ENCODE data around the gene ITPR2. TPM values are rescaled to one million over a fixed set of nuclear protein-coding genes. Genes with fewer than 3 reads are reported as not detected.
"Not testable (repeated sequence)": the region's sequence is repeated elsewhere in the genome, so short reads cannot be mapped to it uniquely, and the experiment has no call there.

Gene ITPR2
- total RNA-seq, 1 donor from 2014 or later, result 14.6 TPM

DNA sequence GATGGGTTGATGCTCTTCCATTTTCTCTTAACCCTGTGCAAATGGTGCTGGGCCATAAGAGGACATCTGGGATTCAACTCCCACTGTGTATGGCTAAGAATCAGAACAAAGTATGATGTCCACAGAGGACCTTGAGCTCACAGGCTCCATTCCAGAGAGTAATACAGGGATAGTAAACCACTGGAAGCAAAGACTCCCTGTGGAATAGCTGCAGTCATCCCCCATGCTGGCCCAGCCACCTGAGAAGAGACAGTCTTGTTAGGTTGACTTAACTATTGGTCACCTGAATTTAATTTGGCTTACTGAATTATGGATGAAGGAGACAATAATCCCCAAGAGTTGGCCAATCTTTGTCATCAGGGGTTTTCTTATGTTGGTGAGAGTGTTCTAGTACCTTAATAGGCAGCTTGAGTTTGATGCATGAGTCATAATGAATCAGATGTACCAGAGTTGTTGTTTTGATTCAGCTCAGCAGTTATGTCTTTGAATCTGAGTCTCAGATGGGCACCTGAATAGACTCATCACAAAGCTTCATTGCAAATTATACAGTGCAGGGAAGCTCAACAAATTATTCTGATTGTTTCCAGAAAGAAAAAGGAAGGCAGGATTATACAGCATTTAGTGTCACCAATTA lies 514.9 kb downstream of the ITPR2 start:
- Histone ChIP-seq H3K9ac (ENCODE audit: low read depth in 1 of 3, low read length in 3 of 3) (no peak overlapping the region), H3K9me3 (ENCODE audit: control insufficient read depth in 3 of 3, low read length in 3 of 3) (no peaks in the 10 kb centered on the region), H3K27me3 (ENCODE audit: control insufficient read depth in 3 of 3, insufficient read depth in 3 of 3, low read length in 3 of 3) (no peaks in the 10 kb centered on the region), H3K27ac (ENCODE audit: low read depth, low read length) (peak overlapping the region; percentile 58), H3K36me3 (ENCODE audit: control insufficient read depth in 3 of 3, insufficient read depth in 3 of 3, low read length in 3 of 3) (no peaks in the 10 kb centered on the region), H3K4me1 (ENCODE audit: control insufficient read depth in 3 of 3, insufficient read depth in 3 of 3, low read length in 3 of 3) (peaks cover 3 to 9% (median 8%) of the 10 kb centered on the region in 3 donors), H3K4me3 (ENCODE audit: low read length in 3 of 3) (no peak overlapping the region)

DNA sequence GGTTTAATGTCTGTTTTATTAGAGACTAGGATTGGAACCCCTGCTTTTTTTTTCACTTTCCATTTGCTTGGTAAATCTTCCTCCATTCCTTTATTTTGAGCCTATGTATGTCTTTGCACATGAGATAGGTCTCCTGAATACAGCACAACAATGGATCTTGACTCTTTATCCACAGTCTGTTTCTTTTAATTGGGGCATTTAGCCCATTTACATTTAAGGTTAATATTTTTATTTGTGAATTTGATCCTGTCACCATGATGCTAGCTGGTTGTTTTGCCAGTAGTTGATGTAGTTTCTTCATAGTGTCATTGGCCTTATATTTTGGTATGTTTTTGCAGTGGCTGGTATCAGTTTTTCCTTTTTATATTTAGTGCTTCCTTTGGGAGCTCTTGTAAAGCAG lies 518.9 kb downstream of the ITPR2 start:
- not testable (repeated sequence) for H3K27me3 ChIP-seq (ENCODE audit: control insufficient read depth in 3 of 3, insufficient read depth in 3 of 3, low read length in 3 of 3); H3K36me3 ChIP-seq (ENCODE audit: control insufficient read depth in 3 of 3, insufficient read depth in 3 of 3, low read length in 3 of 3); H3K4me3 ChIP-seq (ENCODE audit: low read length in 3 of 3); H3K9me3 ChIP-seq (ENCODE audit: control insufficient read depth in 3 of 3, low read length in 3 of 3); H3K9ac ChIP-seq (ENCODE audit: low read depth in 1 of 3, low read length in 3 of 3); H3K27ac ChIP-seq (ENCODE audit: low read depth, low read length); H3K4me1 ChIP-seq (ENCODE audit: control insufficient read depth in 3 of 3, insufficient read depth in 3 of 3, low read length in 3 of 3)

DNA sequence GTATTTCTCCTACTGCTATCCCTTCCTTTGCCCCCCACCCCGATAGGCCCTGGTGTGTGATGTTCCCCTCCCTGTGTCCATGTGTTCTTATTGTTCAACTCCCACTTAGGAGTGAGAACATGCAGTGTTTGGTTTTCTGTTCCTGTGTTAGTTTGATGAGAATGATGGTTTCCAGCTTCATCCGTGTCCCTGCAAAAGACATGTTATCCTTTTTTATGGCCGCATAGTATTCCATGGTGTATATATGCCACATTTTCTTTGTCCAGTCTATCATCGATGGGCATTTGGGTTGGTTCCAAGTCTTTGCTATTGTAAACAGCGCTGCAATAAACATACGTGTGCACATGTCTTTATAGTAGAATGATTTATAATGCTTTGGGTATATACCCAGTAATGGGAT lies 522.5 kb downstream of the ITPR2 start:
- H3K4me3 ChIP-seq (ENCODE audit: low read length in 3 of 3); H3K27me3 ChIP-seq (ENCODE audit: control insufficient read depth in 3 of 3, insufficient read depth in 3 of 3, low read length in 3 of 3); H3K27ac ChIP-seq (ENCODE audit: low read depth, low read length); H3K36me3 ChIP-seq (ENCODE audit: control insufficient read depth in 3 of 3, insufficient read depth in 3 of 3, low read length in 3 of 3); H3K9ac ChIP-seq (ENCODE audit: low read depth in 1 of 3, low read length in 3 of 3); H3K9me3 ChIP-seq (ENCODE audit: control insufficient read depth in 3 of 3, low read length in 3 of 3); H3K4me1 ChIP-seq (ENCODE audit: control insufficient read depth in 3 of 3, insufficient read depth in 3 of 3, low read length in 3 of 3): not testable (repeated sequence)

DNA sequence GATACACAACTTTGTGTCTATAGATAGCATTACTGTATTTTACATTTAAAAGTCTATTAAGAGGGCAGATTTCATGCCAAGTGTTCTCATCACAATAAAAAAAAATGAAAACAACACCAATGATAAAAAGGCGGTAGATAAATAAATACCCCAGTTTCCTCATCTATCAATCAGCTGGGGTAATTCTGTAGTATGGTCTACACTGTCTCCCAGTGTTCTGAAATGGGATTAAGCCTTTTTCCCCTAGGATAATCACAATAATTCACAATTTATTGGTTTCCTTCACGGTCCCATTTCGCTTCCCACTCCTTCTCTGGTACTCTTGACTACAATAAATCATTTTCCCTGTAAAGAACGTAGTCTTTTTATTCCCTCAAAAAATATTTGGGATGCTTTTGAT lies 523.4 kb downstream of the ITPR2 start:
- Histone ChIP-seq H3K27me3 (ENCODE audit: control insufficient read depth in 3 of 3, insufficient read depth in 3 of 3, low read length in 3 of 3) (no peaks in the 10 kb centered on the region), H3K9me3 (ENCODE audit: control insufficient read depth in 3 of 3, low read length in 3 of 3) (no peaks in the 10 kb centered on the region), H3K36me3 (ENCODE audit: control insufficient read depth in 3 of 3, insufficient read depth in 3 of 3, low read length in 3 of 3) (no peaks in the 10 kb centered on the region), H3K9ac (ENCODE audit: low read depth in 1 of 3, low read length in 3 of 3) (no peak overlapping the region), H3K27ac (ENCODE audit: low read depth, low read length) (no peak overlapping the region), H3K4me3 (ENCODE audit: low read length in 3 of 3) (no peak overlapping the region), H3K4me1 (ENCODE audit: control insufficient read depth in 3 of 3, insufficient read depth in 3 of 3, low read length in 3 of 3) (no peaks in the 10 kb centered on the region)

DNA sequence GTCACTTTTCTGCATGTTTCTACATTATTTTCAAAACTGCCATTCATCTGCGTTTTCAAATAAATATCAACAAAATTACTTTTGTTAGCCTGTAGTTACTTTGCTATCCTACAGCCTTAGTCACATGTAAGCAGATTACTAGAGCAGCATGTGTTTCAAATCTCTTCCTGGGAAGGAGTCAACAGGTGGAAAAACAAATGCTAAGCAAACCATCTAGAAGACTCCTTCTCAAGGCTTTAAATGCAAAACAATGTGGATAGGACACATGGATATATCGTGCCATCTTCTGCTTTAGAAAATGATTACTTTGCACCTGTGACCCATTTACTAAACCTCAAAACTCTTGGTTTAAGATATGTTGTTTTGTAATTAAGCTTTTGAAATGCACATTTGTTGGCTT lies 528.7 kb downstream of the ITPR2 start:
- Histone ChIP-seq H3K36me3 (ENCODE audit: control insufficient read depth in 3 of 3, insufficient read depth in 3 of 3, low read length in 3 of 3) (no peaks in the 10 kb centered on the region), H3K27me3 (ENCODE audit: control insufficient read depth in 3 of 3, insufficient read depth in 3 of 3, low read length in 3 of 3) (no peaks in the 10 kb centered on the region), H3K4me3 (ENCODE audit: low read length in 3 of 3) (no peak overlapping the region), H3K27ac (ENCODE audit: low read depth, low read length) (no peak overlapping the region), H3K9me3 (ENCODE audit: control insufficient read depth in 3 of 3, low read length in 3 of 3) (no peaks in the 10 kb centered on the region), H3K9ac (ENCODE audit: low read depth in 1 of 3, low read length in 3 of 3) (no peak overlapping the region), H3K4me1 (ENCODE audit: control insufficient read depth in 3 of 3, insufficient read depth in 3 of 3, low read length in 3 of 3) (peaks cover 0 to 5% (median 3%) of the 10 kb centered on the region in 3 donors)

DNA sequence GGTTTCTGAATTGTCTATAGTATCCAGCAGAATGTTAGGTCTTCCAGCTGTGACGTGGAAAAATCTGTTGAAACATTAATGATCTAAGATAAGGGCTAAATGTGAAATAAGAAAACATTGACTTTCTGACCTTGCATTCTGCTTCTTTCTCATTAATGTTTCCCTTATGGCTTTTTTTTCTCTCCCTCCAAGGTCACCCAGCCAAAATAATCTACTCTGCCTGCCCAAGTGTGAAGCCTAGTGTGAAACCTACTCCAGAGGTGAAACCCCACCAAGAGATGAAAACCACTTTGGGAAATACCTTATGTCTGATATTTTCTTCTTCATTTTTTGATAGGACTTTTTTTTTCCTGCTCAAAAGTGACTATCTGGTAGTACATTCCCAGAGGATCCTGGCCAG lies 529.6 kb downstream of the ITPR2 start:
- no peaks in the 10 kb centered on the region for H3K36me3 ChIP-seq (ENCODE audit: control insufficient read depth in 3 of 3, insufficient read depth in 3 of 3, low read length in 3 of 3)
- peaks cover 0 to 12% (median 9%) of the 10 kb centered on the region in 3 donors for H3K4me1 ChIP-seq (ENCODE audit: control insufficient read depth in 3 of 3, insufficient read depth in 3 of 3, low read length in 3 of 3)
- no peaks in the 10 kb centered on the region for H3K27me3 ChIP-seq (ENCODE audit: control insufficient read depth in 3 of 3, insufficient read depth in 3 of 3, low read length in 3 of 3)
- H3K4me3 ChIP-seq (ENCODE audit: low read length in 3 of 3), result no peak overlapping the region
- no peak overlapping the region for H3K27ac ChIP-seq (ENCODE audit: low read depth, low read length)
- H3K9me3 ChIP-seq (ENCODE audit: control insufficient read depth in 3 of 3, low read length in 3 of 3), result no peaks in the 10 kb centered on the region
- no peak overlapping the region for H3K9ac ChIP-seq (ENCODE audit: low read depth in 1 of 3, low read length in 3 of 3)

DNA sequence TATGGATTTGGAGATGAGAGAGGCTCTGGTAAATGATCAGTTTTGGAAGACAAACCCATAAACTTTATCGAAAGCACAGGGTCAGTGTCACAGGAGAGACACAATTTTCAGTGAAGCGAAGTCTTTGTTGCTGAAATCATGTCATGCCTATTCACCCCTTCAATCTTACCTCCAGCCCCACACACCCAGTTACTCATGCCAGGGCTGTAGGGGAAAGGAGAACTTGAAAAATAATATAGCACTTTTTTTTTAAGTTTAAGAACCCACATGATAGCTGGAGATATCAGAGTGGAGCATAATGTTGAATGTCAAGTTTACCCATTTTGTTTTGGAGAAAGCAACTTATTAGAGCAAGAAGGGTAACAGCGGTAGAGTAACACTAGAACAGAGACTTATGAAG lies 530.2 kb downstream of the ITPR2 start:
- Histone ChIP-seq H3K4me3 (ENCODE audit: low read length in 3 of 3) (no peak overlapping the region), H3K27ac (ENCODE audit: low read depth, low read length) (no peak overlapping the region), H3K36me3 (ENCODE audit: control insufficient read depth in 3 of 3, insufficient read depth in 3 of 3, low read length in 3 of 3) (no peaks in the 10 kb centered on the region), H3K9ac (ENCODE audit: low read depth in 1 of 3, low read length in 3 of 3) (no peak overlapping the region), H3K9me3 (ENCODE audit: control insufficient read depth in 3 of 3, low read length in 3 of 3) (no peaks in the 10 kb centered on the region), H3K27me3 (ENCODE audit: control insufficient read depth in 3 of 3, insufficient read depth in 3 of 3, low read length in 3 of 3) (no peaks in the 10 kb centered on the region), H3K4me1 (ENCODE audit: control insufficient read depth in 3 of 3, insufficient read depth in 3 of 3, low read length in 3 of 3) (peaks cover under 1 to 14% (median 10%) of the 10 kb centered on the region in 3 donors)

DNA sequence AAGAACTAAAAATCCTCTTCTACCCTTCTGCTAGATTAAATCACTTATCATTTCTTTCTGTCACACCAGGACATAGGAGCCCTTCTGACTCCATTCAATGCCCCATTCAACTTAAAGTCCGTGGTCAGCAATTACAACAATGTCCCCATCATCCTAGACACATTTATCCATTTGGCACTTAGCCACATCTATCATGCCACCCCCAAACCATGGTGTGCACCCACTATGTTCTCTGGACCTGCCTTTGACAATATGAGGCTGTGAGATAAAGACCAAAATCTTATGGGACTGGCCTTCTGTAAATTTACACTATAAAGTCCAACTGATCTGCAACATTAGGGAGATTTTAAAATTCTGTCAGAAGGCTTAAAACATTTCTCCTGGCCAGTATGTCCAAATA lies 533.2 kb downstream of the ITPR2 start:
- no peak overlapping the region for H3K9ac ChIP-seq (ENCODE audit: low read depth in 1 of 3, low read length in 3 of 3)
- peaks cover 2 to 14% (median 10%) of the 10 kb centered on the region in 3 donors for H3K4me1 ChIP-seq (ENCODE audit: control insufficient read depth in 3 of 3, insufficient read depth in 3 of 3, low read length in 3 of 3)
- peak overlapping the region; percentile 80 for H3K27ac ChIP-seq (ENCODE audit: low read depth, low read length)
- H3K9me3 ChIP-seq (ENCODE audit: control insufficient read depth in 3 of 3, low read length in 3 of 3), result no peaks in the 10 kb centered on the region
- no peaks in the 10 kb centered on the region for H3K27me3 ChIP-seq (ENCODE audit: control insufficient read depth in 3 of 3, insufficient read depth in 3 of 3, low read length in 3 of 3)
- no peak overlapping the region for H3K4me3 ChIP-seq (ENCODE audit: low read length in 3 of 3)
- no peaks in the 10 kb centered on the region for H3K36me3 ChIP-seq (ENCODE audit: control insufficient read depth in 3 of 3, insufficient read depth in 3 of 3, low read length in 3 of 3)

DNA sequence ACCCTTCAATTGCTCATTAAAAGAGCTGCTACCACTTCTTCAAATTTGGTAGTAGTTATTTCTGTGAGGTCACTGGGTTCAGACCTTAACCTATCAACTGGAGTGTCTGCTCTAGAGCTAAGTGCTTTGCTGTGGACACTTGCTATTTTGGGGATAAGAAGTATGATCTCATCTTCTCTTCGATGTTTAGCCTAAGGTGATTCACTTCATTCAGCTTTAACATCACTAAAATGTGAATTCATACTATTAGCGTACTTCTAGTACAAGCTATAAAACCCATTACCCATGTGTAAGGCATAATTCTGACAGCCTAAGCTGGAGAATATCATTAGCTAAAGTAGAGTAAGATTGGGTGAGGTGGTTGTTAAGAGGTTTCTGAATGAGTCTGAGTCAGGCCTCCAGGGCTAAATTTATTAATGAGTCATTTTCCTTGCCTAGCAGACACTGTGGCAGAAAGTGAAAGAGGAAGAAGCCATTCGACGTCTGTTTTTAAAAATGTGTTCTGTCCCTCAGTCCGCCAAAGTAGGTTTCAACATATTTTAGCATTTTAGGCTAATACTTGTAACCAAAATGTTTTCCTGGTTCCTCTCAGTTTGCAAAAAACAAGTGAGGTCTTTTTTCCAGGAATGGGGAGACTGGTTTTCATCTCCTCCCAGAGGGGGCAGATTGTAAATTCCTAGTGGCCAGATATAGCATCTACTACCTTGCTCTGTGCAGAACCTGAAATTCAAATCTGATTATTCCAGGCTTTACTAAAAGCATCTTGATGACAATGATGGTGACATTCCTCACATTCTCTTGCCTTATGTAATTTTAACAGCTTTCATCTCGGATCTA lies 534.0 kb downstream of the ITPR2 start:
- H3K4me3 ChIP-seq (ENCODE audit: low read length in 3 of 3), result peak overlapping the region; percentile 2 to 63 (median 42)
- peak overlapping the region; percentile 3 to 57 (median 10) for H3K9ac ChIP-seq (ENCODE audit: low read depth in 1 of 3, low read length in 3 of 3)
- no peaks in the 10 kb centered on the region for H3K36me3 ChIP-seq (ENCODE audit: control insufficient read depth in 3 of 3, insufficient read depth in 3 of 3, low read length in 3 of 3)
- peak overlapping the region; percentile 80 for H3K27ac ChIP-seq (ENCODE audit: low read depth, low read length)
- no peaks in the 10 kb centered on the region for H3K27me3 ChIP-seq (ENCODE audit: control insufficient read depth in 3 of 3, insufficient read depth in 3 of 3, low read length in 3 of 3)
- peaks cover 2 to 14% (median 10%) of the 10 kb centered on the region in 3 donors for H3K4me1 ChIP-seq (ENCODE audit: control insufficient read depth in 3 of 3, insufficient read depth in 3 of 3, low read length in 3 of 3)
- H3K9me3 ChIP-seq (ENCODE audit: control insufficient read depth in 3 of 3, low read length in 3 of 3), result no peaks in the 10 kb centered on the region

DNA sequence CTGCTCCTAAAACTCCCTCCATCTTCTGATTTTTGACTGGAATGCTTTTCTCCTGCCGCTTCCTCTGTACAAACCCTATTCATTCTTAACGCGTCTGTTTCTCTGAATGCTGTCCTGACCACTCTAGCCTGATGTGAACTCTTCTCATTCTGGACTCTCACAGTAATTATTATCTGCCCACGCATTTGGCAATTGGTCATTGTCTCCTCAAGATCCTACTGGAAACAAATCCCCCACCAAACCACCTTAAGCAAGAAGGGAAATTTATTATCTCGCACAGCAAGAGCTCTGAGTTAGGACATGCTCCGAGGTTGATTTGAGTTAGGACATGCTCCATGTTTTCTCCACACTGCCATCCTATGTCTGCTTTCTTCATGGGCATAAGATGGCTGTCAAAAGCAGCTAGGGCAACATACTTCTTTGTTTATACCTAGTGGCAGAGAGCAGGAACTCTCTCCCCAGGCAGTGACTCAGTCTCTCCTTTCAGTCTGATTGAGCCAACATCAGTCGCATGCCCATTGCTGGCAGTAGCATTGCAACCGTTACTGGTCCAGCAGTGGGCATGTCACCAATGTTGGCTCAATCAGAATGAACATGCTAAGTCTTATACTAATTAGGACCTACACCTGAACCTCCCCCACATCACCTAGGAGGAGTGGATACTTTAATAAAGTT lies 535.5 kb downstream of the ITPR2 start:
- no peaks in the 10 kb centered on the region for H3K36me3 ChIP-seq (ENCODE audit: control insufficient read depth in 3 of 3, insufficient read depth in 3 of 3, low read length in 3 of 3)
- H3K9ac ChIP-seq (ENCODE audit: low read depth in 1 of 3, low read length in 3 of 3), result no peak overlapping the region
- H3K9me3 ChIP-seq (ENCODE audit: control insufficient read depth in 3 of 3, low read length in 3 of 3), result no peaks in the 10 kb centered on the region
- no peak overlapping the region for H3K4me3 ChIP-seq (ENCODE audit: low read length in 3 of 3)
- H3K4me1 ChIP-seq (ENCODE audit: control insufficient read depth in 3 of 3, insufficient read depth in 3 of 3, low read length in 3 of 3), result peaks cover 2 to 14% (median 10%) of the 10 kb centered on the region in 3 donors
- H3K27me3 ChIP-seq (ENCODE audit: control insufficient read depth in 3 of 3, insufficient read depth in 3 of 3, low read length in 3 of 3), result no peaks in the 10 kb centered on the region
- H3K27ac ChIP-seq (ENCODE audit: low read depth, low read length), result no peak overlapping the region

Measured in skeletal muscle tissue (tissue), 4 donors.